Measurements from ENCODE around the gene LECT2.

The LECT2 gene

GRCh38 chr5:135954899-135955298 is at the start of gene LECT2:
LECT2 (minus strand) TSS chr5:135954983; CDS start chr5:135954833, 150 bp downstream.
- no peak for DNase-seq

GRCh38 chr5:136004436-136004835 is 49.7 kb upstream of the LECT2 start:
- no peak for DNase-seq

GRCh38 chr5:136001466-136001981 is 46.7 kb upstream of the LECT2 start:
- DNase-seq: no peak

- no peak for DNase-seq
These were observed 46.1 kb upstream of the LECT2 start for GRCh38 chr5:136000932-136001331.

GRCh38 chr5:136000147-136000546 is 45.4 kb upstream of the LECT2 start:
- DNase-seq: no peak

GRCh38 chr5:135999406-136000139 is 44.8 kb upstream of the LECT2 start:
- no peak for DNase-seq

GRCh38 chr5:135998889-135999288 is 44.1 kb upstream of the LECT2 start:
- no peak for DNase-seq

- DNase-seq: no peak
These were observed 43.0 kb upstream of the LECT2 start for GRCh38 chr5:135997673-135998335.

GRCh38 chr5:135996611-135997010 is 41.8 kb upstream of the LECT2 start:
- no peak for DNase-seq

GRCh38 chr5:135995976-135996375 is 41.2 kb upstream of the LECT2 start:
- no peak for DNase-seq

- no peak for DNase-seq
These were observed 39.3 kb upstream of the LECT2 start for GRCh38 chr5:135993880-135994636.

- DNase-seq: no peak
These were observed 38.6 kb upstream of the LECT2 start for GRCh38 chr5:135993335-135993879.

GRCh38 chr5:135991429-135991828 is 36.6 kb upstream of the LECT2 start:
- no peak for DNase-seq

GRCh38 chr5:135990528-135991255 is 35.9 kb upstream of the LECT2 start:
- DNase-seq: no peak

GRCh38 chr5:135989686-135990085 is 34.9 kb upstream of the LECT2 start:
- DNase-seq: no peak

GRCh38 chr5:135988546-135988945 is 33.8 kb upstream of the LECT2 start:
- DNase-seq: no peak

GRCh38 chr5:135986891-135987401 is 32.2 kb upstream of the LECT2 start:
- DNase-seq: no peak

- DNase-seq: no peak
These were observed 31.6 kb upstream of the LECT2 start for GRCh38 chr5:135986401-135986800.

GRCh38 chr5:135985951-135986350 is 31.2 kb upstream of the LECT2 start:
- no peak for DNase-seq

GRCh38 chr5:135980620-135981019 is 25.8 kb upstream of the LECT2 start:
- no peak for DNase-seq

- DNase-seq: no peak
These were observed 24.7 kb upstream of the LECT2 start for GRCh38 chr5:135979510-135979909.

- no peak for DNase-seq
These were observed 24.2 kb upstream of the LECT2 start for GRCh38 chr5:135978993-135979392.
